Memory B cell (primary cell): ENCODE measurements around the gene RNF113A.
"Not testable (repeated sequence)": the region's sequence is repeated elsewhere in the genome, so short reads cannot be mapped to it uniquely, and the experiment has no call there.

Experiments used
- ATAC-seq: fragments of 150-1000 bp; cut with Tn5 transposase; 2 replicates; pipeline ENCODE4 v1.10.0; 2021; ENCODE audit warnings: low read depth, mild to moderate bottlenecking, moderate library complexity
- DNase-seq, 2 donors: peaks; one replicate each; pipeline ENCODE4 v3.0.0; 2022; ENCODE audit warnings: low spot score in 2 of 2
- H3K27ac Mint-ChIP-seq: one replicate; pipeline ENCODE4 v1.8.0; 2022; ENCODE audit warnings: mild to moderate bottlenecking, moderate library complexity, mixed read lengths
- H3K27me3 Mint-ChIP-seq: one replicate; pipeline ENCODE4 v1.8.0; 2022; ENCODE audit warnings: mixed read lengths
- H3K36me3 Mint-ChIP-seq: one replicate; pipeline ENCODE4 v1.8.0; 2022; ENCODE audit warnings: mild to moderate bottlenecking, mixed read lengths
- H3K4me1 Mint-ChIP-seq: one replicate; pipeline ENCODE4 v1.8.0; 2022; ENCODE audit warnings: mixed read lengths
- H3K4me3 Mint-ChIP-seq: one replicate; pipeline ENCODE4 v1.8.0; 2022; ENCODE audit warnings: mild to moderate bottlenecking, moderate library complexity, mixed read lengths
- H3K9me3 Mint-ChIP-seq: one replicate; pipeline ENCODE4 v1.8.0; 2022; ENCODE audit warnings: mixed read lengths

The RNF113A gene

DNA sequence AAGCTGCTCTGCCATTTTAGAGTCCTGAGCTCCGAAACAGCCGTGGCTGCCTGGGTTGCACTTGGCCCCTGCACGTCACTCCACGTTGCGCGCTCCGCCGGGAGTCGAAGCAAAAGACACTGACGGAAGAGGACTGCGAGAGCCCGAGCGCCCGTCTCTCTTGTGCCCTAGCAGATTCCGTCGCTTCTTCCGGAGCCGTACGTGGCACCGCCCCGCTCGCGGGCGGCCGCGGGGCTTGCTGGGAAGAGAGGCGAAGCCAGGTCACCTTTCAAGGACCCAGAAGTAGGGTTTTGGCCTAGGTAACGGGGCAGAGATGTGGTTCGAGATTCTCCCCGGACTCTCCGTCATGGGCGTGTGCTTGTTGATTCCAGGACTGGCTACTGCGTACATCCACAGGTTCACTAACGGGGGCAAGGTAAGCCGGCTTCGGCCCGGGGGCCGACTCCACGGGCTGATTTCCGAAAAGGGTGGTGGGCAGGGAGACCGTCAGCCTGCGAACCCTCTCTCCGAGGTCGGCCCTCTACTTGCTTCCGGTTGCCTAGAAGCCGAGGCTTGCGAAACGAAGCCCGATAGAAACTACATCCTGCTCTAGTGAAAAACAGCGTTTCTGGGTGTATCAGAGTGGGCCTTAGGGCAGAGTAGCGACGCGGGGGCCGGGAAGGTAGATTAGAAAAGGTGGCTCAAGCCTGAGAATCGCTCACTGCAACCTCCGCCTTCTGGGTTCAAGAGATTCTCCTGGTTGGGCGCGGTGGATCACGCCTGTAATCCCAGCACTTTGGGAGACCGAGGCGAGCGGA, at the start of gene RNF113A, which contains the start of gene NDUFA1:
Gene RNF113A (minus strand): TSS at position 135 of the 797 bp plus-strand sequence. CDS start 120 bp downstream, at position 15.
Gene NDUFA1 (plus strand): TSS at position 234 of the 797 bp plus-strand sequence. CDS start 80 bp downstream, at position 314.
- ATAC-seq (peak; percentile 89), DNase-seq (peak; percentile 66 to 75)
- Mint-ChIP-seq H3K27me3 (no peaks in the 10 kb centered on the region), H3K9me3 (no peaks in the 10 kb centered on the region), H3K27ac (peak within 1 kb of the TSS; percentile 95), H3K4me3 (peak within 1 kb of the TSS; percentile 96), H3K4me1 (peaks cover 7% of the 10 kb centered on the region), H3K36me3 (no peaks in the 10 kb centered on the region)

DNA sequence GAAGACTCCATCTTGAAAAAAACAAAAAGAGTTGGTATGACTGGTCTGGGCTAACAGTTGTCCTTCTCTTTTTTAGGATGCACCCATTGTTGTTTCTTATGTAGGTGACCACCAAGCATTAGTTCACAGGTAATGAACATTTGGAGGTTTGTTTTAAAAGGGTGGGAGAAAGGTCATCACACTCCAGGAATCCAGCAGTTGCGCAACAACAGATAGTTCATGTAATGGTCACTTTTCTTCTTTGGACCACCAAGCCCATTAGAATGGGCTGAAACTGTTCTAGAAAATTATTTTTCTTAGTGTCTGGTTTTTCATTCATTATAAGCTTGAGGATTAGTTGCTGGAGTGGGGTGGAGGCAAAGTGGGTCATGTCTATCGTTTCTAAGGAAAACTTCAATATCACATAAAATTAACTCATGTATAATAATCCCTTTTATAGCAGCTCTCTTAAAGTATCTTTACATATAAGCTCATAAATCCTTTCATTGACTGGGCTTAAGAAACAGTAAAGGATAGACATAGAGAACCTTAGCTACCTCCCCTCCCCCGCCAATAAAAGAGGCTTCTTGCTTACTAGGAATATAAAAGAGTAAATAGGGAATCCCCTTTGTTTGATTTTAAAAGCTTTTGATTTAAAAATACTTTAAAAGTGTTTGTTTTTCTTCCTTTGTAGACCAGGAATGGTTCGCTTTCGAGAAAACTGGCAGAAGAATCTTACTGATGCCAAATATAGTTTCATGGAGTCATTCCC, 48.5 kb upstream of the RNF113A start:
- peaks cover under 1% of the 10 kb centered on the region for H3K36me3 Mint-ChIP-seq
- ATAC-seq = no peak
- no peak for DNase-seq
- H3K27me3 Mint-ChIP-seq = no peaks in the 10 kb centered on the region
- H3K9me3 Mint-ChIP-seq = no peaks in the 10 kb centered on the region
- H3K27ac Mint-ChIP-seq = no peak overlapping the region
- H3K4me3 Mint-ChIP-seq = no peak overlapping the region
- H3K4me1 Mint-ChIP-seq = no peaks in the 10 kb centered on the region

DNA sequence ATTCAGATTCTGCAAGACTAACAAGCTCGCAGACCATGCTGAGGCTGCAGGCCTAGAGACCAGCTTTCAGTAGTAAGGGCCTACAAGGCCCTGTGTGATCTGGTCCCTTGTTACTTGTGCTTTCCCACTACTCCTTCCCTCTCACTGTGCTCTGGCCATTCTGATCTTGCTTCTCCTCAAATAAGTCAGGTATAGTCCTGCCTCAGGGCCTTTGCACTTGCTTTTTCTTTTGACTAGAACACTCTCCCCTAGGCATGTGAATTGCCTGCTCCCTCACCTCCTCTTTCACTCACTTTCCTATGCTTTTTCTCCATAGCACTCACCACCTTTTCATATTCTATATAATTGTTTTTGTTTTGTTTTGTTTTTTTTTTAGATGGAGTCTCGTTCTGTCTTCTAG, 46.3 kb upstream of the RNF113A start:
- H3K36me3 Mint-ChIP-seq = no peaks in the 10 kb centered on the region
- DNase-seq (no peak), ATAC-seq (no peak)
- no peaks in the 10 kb centered on the region for H3K27me3 Mint-ChIP-seq
- H3K9me3 Mint-ChIP-seq = no peaks in the 10 kb centered on the region
- H3K4me1 Mint-ChIP-seq = no peaks in the 10 kb centered on the region
- no peak overlapping the region for H3K27ac Mint-ChIP-seq
- H3K4me3 Mint-ChIP-seq = no peak overlapping the region

DNA sequence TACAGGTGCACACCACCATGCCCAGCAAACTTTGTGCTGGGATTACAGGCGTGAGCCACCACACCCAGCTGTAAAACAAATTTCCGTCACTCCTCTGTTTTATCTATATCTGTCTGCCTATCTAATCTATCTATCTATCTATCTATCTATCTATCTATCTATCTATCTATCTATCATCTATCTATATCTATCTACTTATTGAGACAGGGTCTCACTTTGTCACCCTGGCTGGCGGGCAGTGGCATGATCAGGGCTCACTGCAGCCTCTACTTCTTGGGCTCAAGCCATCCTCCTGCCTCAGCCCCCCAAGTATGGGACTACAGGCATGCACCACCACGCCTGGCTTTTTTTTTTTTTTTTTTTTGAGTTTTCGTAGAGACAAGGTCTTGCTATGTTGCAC, 44.8 kb upstream of the RNF113A start:
- Mint-ChIP-seq H3K9me3 (no peaks in the 10 kb centered on the region), H3K27me3 (no peaks in the 10 kb centered on the region), H3K4me1 (no peaks in the 10 kb centered on the region), H3K4me3 (no peak overlapping the region), H3K36me3 (no peaks in the 10 kb centered on the region), H3K27ac (no peak overlapping the region)
- ATAC-seq = no peak
- DNase-seq = no peak

DNA sequence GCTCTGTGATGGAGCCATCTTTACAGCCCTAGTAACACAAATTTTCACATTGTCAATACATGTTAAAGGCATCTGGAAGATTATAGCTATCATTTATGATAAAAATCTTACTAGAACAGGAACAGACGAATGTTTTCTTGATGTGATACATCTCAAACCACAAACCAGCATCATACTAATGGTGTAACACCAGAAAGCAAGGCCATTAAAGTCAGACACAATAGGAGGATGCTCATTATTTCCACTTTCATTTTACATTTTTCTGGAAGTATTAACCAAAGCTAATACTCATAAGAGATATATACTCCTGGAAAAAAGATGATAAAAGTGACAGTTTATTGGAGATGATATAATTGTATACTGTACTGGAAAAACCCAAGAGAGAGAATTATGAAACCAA, 29.4 kb upstream of the RNF113A start:
- Mint-ChIP-seq H3K4me1 (no peaks in the 10 kb centered on the region), H3K36me3 (no peaks in the 10 kb centered on the region), H3K27ac (no peak overlapping the region), H3K9me3 (no peaks in the 10 kb centered on the region), H3K4me3 (no peak overlapping the region), H3K27me3 (peaks cover 4% of the 10 kb centered on the region)
- ATAC-seq (no peak), DNase-seq (no peak)

DNA sequence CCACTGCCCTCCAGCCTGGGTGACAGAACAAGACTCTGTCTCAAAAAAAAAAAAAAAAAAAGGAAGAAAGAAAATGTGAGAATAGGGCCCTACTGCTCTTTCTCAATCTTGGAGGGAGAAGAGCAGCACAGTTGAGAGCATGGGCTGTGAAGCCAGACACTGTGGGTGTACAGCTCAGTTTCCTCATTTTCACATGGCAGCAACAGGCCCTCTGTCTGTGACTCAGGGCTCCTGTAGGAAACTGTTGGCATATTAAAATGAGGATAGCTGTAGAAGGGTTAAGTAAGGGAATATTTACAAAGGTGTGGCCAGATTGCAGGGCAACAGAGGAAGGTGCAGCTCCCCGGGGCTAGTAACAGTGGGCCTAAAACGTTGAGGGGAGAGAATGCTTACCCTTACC, 27.6 kb upstream of the RNF113A start:
- no peaks in the 10 kb centered on the region for H3K27me3 Mint-ChIP-seq
- H3K4me3 Mint-ChIP-seq = no peak overlapping the region
- DNase-seq (no peak), ATAC-seq (no peak)
- H3K4me1 Mint-ChIP-seq = no peaks in the 10 kb centered on the region
- H3K36me3 Mint-ChIP-seq = no peaks in the 10 kb centered on the region
- H3K9me3 Mint-ChIP-seq = no peaks in the 10 kb centered on the region
- no peak overlapping the region for H3K27ac Mint-ChIP-seq

DNA sequence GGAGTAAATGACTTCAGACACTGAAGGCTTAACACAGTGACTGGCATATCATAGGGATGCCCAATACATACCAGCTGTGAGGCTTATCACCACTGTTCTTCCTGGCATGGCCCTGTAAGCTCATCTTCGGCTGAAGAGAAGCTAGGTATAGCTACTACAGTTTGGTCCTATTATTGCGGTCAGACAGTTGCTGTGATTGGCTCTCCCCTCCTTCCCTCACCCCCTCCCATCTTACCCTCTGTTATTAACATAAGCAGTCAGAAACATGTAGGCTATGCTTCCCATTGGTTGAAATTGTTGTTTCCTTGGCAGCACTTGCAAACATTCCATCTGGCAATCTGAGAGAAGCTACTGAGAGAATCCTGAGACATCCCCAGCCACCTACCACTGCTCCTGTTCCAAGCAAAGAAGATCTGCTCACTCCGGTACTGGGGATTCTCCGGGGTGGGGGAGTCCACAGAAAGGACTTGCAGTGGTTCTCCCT, 24.4 kb upstream of the RNF113A start, which contains the start of gene AKAP14:
Gene AKAP14 (plus strand): TSS at position 51 of the 484 bp plus-strand sequence. CDS start 7,331 bp downstream, outside the sequence.
- ATAC-seq (no peak), DNase-seq (no peak)
- Mint-ChIP-seq H3K36me3 (no peaks in the 10 kb centered on the region), H3K27ac (no peak within 1 kb of the TSS), H3K9me3 (no peaks in the 10 kb centered on the region), H3K4me3 (no peak within 1 kb of the TSS), H3K27me3 (no peaks in the 10 kb centered on the region), H3K4me1 (no peaks in the 10 kb centered on the region)

DNA sequence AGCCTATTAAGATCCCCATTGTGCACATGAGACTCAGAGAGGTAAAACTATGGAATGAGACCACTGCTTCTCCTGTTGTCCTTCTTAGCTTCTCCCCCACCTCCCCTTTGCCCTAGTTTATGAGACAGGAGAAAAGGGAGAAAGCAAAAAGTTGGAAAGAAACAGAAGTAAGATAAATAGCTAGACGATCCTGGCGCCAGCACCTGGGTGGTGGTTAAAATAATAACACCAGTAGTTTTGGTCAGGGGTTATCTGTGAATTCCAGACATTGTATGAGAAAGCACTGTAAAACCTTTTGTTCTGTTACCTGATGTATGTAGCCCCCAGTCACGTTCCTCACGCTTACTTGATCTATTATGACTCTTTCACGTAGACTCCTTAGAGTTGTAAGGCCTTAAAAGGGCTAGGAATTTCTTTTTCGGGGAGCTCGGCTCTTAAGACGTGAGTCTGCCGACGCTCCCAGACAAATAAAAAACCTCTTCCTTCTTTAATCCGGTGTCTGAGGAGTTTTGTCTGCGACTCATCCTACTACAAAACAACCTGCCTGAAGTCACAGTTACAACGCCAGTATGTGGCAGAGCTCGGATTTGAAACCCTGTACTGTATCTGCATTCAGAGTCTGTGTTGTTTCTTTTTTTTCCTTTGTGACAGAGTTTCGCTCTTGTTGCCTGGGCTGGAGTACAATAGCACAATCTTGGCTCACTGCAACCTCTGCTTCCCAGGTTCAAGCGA, 20.6 kb upstream of the RNF113A start:
- not testable (repeated sequence) for H3K9me3 Mint-ChIP-seq, H3K4me3 Mint-ChIP-seq, H3K27me3 Mint-ChIP-seq, H3K27ac Mint-ChIP-seq, DNase-seq, ATAC-seq, H3K4me1 Mint-ChIP-seq, H3K36me3 Mint-ChIP-seq

DNA sequence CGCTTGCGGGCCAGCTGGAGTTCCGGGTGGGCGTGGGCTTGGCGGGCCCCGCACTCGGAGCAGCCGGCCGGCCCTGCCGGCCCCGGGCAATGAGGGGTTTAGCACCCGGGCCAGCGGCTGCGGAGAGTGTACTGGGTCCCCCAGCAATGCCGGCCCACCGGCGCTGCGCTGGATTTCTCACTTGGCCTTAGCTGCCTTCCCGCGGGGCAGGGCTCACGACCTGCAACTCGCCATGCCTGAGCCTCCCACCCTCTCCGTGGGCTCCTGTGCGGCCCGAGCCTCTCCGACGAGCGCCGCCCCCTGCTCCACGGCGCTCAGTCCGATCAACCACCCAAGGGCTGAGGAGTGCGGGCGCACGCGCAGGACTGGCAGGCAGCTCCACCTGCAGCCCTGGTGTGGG, 19.1 kb upstream of the RNF113A start:
- H3K27me3 Mint-ChIP-seq, H3K4me1 Mint-ChIP-seq: not testable (repeated sequence)

DNA sequence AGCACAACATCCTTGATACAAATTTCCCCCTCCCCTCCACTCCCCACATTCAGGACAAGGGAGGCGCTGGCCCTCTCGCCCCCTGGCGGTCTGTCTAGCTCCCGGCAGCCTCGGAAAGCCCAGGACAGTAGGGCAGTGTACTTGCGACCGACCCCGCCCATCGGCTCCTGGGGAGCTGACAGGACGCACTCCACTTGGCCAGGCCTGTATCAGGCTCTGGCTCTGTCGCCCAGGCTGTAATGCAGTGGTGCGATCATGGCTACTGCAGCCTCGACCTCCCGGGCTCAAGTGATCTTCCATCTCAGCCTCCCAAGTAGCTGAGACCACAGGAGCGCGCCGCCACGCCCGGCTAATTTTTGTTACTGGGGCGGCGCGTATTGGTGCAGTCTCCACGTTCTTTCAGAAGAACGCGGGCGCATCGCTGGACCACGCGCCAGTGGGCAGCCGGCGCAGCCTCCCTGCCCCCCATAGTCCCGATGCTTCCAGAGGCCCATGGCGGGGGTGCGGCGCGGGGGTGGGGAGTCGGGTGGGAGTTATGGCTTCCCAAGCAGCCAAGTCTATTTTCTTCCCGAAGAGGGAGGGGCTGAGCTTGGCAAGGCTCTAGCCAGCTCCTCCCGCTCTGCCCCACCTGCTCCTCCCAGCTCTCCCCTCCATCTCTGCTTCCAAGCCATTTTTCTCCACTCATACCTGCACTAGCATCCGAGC, 16.3 kb upstream of the RNF113A start:
- Mint-ChIP-seq H3K36me3 (no peaks in the 10 kb centered on the region), H3K27ac (no peak overlapping the region), H3K4me1 (peaks cover 6% of the 10 kb centered on the region), H3K9me3 (no peaks in the 10 kb centered on the region), H3K27me3 (no peaks in the 10 kb centered on the region), H3K4me3 (peak overlapping the region; percentile 56)
- ATAC-seq (peak; percentile 77), DNase-seq (peak; percentile 33 to 47)

More for the DNA sequence above, 19.1 kb upstream of the RNF113A start:
- H3K27ac Mint-ChIP-seq, H3K36me3 Mint-ChIP-seq, H3K4me3 Mint-ChIP-seq, ATAC-seq, H3K9me3 Mint-ChIP-seq, DNase-seq: not testable (repeated sequence)

DNA sequence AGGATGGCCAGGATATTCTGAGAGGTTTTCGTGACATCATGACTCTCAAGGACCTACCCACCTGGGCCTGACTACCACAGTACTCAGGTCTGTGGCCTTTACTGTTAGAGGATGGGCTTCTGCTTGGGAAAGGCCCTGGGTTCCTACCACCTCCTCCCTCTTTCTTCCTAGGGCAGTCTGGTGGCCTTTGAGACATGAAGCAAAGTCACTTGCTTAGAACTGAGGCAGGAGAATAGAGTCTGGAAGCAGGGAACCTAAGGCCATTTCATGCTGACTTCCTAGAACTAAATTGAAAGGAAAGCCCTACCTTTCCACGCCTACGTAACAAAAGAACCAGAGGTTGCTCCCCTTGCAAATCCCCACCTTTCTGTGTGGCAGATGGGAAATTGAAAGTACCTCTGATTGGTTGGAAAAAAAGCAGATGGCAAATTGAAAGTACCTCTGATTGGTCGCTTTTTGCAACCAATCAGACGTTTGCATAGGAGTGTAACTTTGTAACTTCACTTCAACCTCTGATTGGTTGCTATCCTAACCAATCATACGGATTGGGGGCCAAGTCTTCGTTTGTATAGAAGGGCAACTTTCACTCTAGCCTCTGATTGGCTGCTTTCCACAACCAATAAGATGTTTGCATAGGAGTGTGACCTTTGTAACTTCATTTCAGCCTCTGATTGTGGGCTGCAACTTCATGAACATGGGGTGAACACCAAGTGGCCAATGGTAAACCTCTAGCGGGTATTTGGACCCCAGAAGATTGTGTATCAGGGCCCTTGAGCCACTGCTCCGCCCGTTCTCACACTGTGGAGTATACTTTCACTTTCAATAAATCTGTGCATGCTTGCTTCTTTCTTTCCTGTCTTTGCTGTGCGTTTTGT, 14.3 kb upstream of the RNF113A start:
- peaks cover 6% of the 10 kb centered on the region for H3K4me1 Mint-ChIP-seq
- H3K36me3 Mint-ChIP-seq = no peaks in the 10 kb centered on the region
- peak overlapping the region; percentile 44 for H3K4me3 Mint-ChIP-seq
- H3K9me3 Mint-ChIP-seq = no peaks in the 10 kb centered on the region
- H3K27ac Mint-ChIP-seq = no peak overlapping the region
- H3K27me3 Mint-ChIP-seq = no peaks in the 10 kb centered on the region
- ATAC-seq (peak; percentile 26), DNase-seq (no peak)

DNA sequence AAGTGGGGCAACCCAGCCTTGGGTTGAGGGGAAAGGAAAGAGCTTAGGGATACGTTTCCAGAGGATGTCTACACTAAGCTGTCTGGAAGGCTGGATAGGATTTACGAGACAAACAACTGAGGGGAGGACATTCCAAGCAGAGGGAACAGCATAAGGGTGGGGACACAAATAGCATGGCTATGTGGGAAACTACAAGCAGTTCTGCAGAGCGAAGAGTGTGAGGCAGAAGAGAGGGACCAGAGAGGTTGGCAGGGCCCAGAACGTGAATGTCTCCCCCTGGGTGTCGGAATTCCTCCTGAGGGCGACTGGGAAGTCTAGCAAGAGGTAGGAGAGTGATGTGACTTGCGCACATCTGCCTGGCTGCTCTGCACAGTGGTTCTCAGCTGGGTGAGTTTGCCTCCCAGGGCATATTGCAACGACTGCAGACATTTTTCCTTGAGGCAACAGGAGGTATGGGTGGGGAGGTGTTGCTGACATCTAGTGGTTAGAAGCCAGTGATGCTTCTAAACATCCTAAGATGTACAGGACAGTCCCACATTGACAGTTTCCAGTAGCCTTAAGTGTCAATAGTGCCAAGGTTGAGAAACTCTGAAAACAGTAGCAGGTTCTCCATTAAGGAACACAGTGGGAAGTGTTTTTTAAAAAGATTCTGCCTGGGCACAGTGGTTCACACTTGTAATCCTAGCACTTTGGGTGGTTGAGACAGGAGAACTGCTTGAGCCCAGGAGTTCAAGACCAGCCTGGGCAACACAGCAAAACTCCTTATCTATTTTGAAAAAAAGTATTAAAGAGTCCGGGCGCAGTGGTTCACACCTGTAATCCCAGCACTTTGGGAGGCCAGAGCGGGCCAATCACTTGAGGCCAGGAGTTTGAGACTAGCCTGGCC, 9.3 kb upstream of the RNF113A start:
- Mint-ChIP-seq H3K4me1 (peaks cover 11% of the 10 kb centered on the region), H3K36me3 (no peaks in the 10 kb centered on the region), H3K9me3 (no peaks in the 10 kb centered on the region), H3K27me3 (no peaks in the 10 kb centered on the region), H3K27ac (peak overlapping the region; percentile 79), H3K4me3 (no peak overlapping the region)
- DNase-seq (no peak), ATAC-seq (peak; percentile 80)
